HepG2 (cell line): ENCODE data around the gene ASTE1. TPM values are rescaled to one million over a fixed set of nuclear protein-coding genes. Genes with fewer than 3 reads are reported as not detected.

Source experiments
- ATF6 ChIP-seq: sonication (generic); formaldehyde crosslinking; conservative IDR thresholded peaks from 2 replicates; pipeline ENCODE4 v1.4.0; 2020; ENCODE audit warnings: missing genetic modification reagents
- GMEB1 ChIP-seq: sonication (generic); formaldehyde crosslinking; IDR thresholded peaks from 2 replicates; pipeline ENCODE4 v1.5.1; 2020; ENCODE audit warnings: missing genetic modification reagents, mild to moderate bottlenecking, borderline replicate concordance
- ISL2 ChIP-seq: sonication (generic); formaldehyde crosslinking; IDR thresholded peaks from 2 replicates; pipeline ENCODE4 v1.5.0; 2020; ENCODE audit warnings: missing genetic modification reagents
- KAT8 ChIP-seq: IDR thresholded peaks from 2 replicates; pipeline ENCODE4 v1.6.1; 2016; ENCODE audit warnings: missing genetic modification reagents, missing compliant biosample characterization
- MAX ChIP-seq: IDR thresholded peaks from 2 replicates; pipeline ENCODE4 v1.6.1; 2012; ENCODE audit warnings: inconsistent platforms
- MTA1 ChIP-seq: sonication (generic); formaldehyde crosslinking; IDR thresholded peaks from 2 replicates; pipeline ENCODE4 v1.4.0; 2020; ENCODE audit warnings: missing genetic modification reagents, mild to moderate bottlenecking, borderline replicate concordance
- MYC ChIP-seq: sonication (generic); formaldehyde crosslinking; IDR thresholded peaks from 2 replicates; pipeline ENCODE4 v1.9.0; 2021; ENCODE audit warnings: missing genetic modification reagents, borderline replicate concordance
- NFIB ChIP-seq: sonication (generic); formaldehyde crosslinking; IDR thresholded peaks from 2 replicates; pipeline ENCODE4 v1.9.0; 2021; ENCODE audit warnings: missing genetic modification reagents, mild to moderate bottlenecking, borderline replicate concordance
- NPAS2 ChIP-seq: sonication (generic); formaldehyde crosslinking; IDR thresholded peaks from 2 replicates; pipeline ENCODE4 v1.8.0; 2022; ENCODE audit warnings: mild to moderate bottlenecking, missing genetic modification reagents, borderline replicate concordance
- PBX3 ChIP-seq: sonication (generic); formaldehyde crosslinking; IDR thresholded peaks from 2 replicates; pipeline ENCODE4 v1.8.1; 2023; ENCODE audit warnings: missing genetic modification reagents, inconsistent platforms, borderline replicate concordance
- RARG ChIP-seq: sonication (generic); formaldehyde crosslinking; IDR thresholded peaks from 2 replicates; pipeline ENCODE4 v1.4.0; 2020; ENCODE audit warnings: low read depth, mild to moderate bottlenecking, missing genetic modification reagents
- SAP130 ChIP-seq: IDR thresholded peaks from 2 replicates; pipeline ENCODE4 v1.6.1; 2016; ENCODE audit warnings: low read depth
- SNRNP70 ChIP-seq: fragments of 200-400 bp; formaldehyde crosslinking; IDR thresholded peaks from 2 replicates; pipeline ENCODE4 v1.6.1; 2017; ENCODE audit warnings: mild to moderate bottlenecking, low read depth, low read length, moderate library complexity
- XRCC5 ChIP-seq: fragments of 200-400 bp; formaldehyde crosslinking; optimal IDR thresholded peaks from 2 replicates; pipeline ENCODE3; 2017; ENCODE audit warnings: mild to moderate bottlenecking, low read length
- ZC3H4 ChIP-seq: sonication (generic); formaldehyde crosslinking; IDR thresholded peaks from 2 replicates; pipeline ENCODE4 v1.4.0; 2020; ENCODE audit warnings: missing genetic modification reagents, borderline replicate concordance
- ZMAT3 ChIP-seq: sonication (generic); formaldehyde crosslinking; conservative IDR thresholded peaks from 2 replicates; pipeline ENCODE4 v1.7.0; 2021; ENCODE audit warnings: missing genetic modification reagents
- ZNF264 ChIP-seq: sonication (generic); formaldehyde crosslinking; IDR thresholded peaks from 2 replicates; pipeline ENCODE4 v1.4.0; 2020; ENCODE audit warnings: missing genetic modification reagents
- ZNF34 ChIP-seq: sonication (generic); formaldehyde crosslinking; IDR thresholded peaks from 2 replicates; pipeline ENCODE4 v1.4.0; 2020; ENCODE audit warnings: mild to moderate bottlenecking, missing genetic modification reagents, borderline replicate concordance
- ZNF503 ChIP-seq: sonication (generic); formaldehyde crosslinking; IDR thresholded peaks from 2 replicates; pipeline ENCODE4 v1.4.0; 2020; ENCODE audit warnings: missing genetic modification reagents
- ZNF784 ChIP-seq: sonication (generic); formaldehyde crosslinking; IDR thresholded peaks from 2 replicates; pipeline ENCODE4 v1.5.1; 2020; ENCODE audit warnings: missing genetic modification reagents, mild to moderate bottlenecking, borderline replicate concordance
- polyA plus RNA-seq, 8 experiments: library from polyadenylated mRNA; depleted of rRNA in 3 of 8; stranded (reverse) in 7 of 8; unstranded in 1 of 8; fragments of >200 nt; fragmentation: Illumina TruSeq in 4 of 8; extraction: Trizol in 4 of 8; gene quantifications; 2 replicates each; pipeline versions ENCODE4 v1.2.1 to v1.2.3, GENCODE V29; 2011 to 2016; ENCODE audit warnings: low read depth in 4 of 8, missing spikeins in 1 of 8, mixed read lengths in 1 of 8; ENCODE audit not compliant: insufficient read depth in 1 of 8
- total RNA-seq, 5 experiments: library from RNA; depleted of rRNA; stranded (reverse); fragments of >200 nt; fragmentation: Illumina TruSeq; extraction: Trizol; gene quantifications; 2 replicates each; pipeline ENCODE4 v1.2.3, GENCODE V29; 2016; ENCODE audit warnings: low read depth in 1 of 5

The ASTE1 gene
- total and polyA plus RNA-seq, 2 of the 13 experiments (the other 11 are each of a cell fraction or from before 2014, with no cell fraction given), result 4.0 to 7.9 TPM

GRCh38 chr3:131026321-131027151 is at the start of gene ASTE1, which contains the start of gene NEK11 (continued):
- peak; percentile 69; the same call in 1 of the 2 replicates for TF ChIP-seq ZNF784 (CRISPR knock-in tag)
- 0 out of 2 replicates have a peak, but pooled peaks have one; percentile 49 for TF ChIP-seq ZMAT3
- 0 out of 2 replicates have a peak, but pooled peaks have one; percentile 34 for TF ChIP-seq ATF6
- peak; percentile 35; the same call in 1 of the 2 replicates for TF ChIP-seq ZNF264
- TF ChIP-seq MAX, result peak; percentile 78
- no peak for TF ChIP-seq ZNF503 (CRISPR knock-in tag)
- no peak for TF ChIP-seq RARG (CRISPR knock-in tag)
- TF ChIP-seq GMEB1 (CRISPR knock-in tag), result peak; percentile 71
- TF ChIP-seq NFIB (CRISPR knock-in tag), result no peak
- peak; percentile 80; the same call in 1 of the 2 replicates for TF ChIP-seq MYC (CRISPR knock-in tag)
- peak; percentile 82; the same call in 1 of the 2 replicates for TF ChIP-seq MTA1 (CRISPR knock-in tag)
- TF ChIP-seq ZC3H4 (CRISPR knock-in tag), result no peak
- TF ChIP-seq ZNF34, result 0 out of 2 replicates have a peak, but pooled peaks have one; percentile 88
- peak; percentile 94 for TF ChIP-seq SAP130 (CRISPR knock-in tag)
- TF ChIP-seq PBX3 (CRISPR knock-in tag), result no peak
- peak; percentile 48 for TF ChIP-seq XRCC5
- no peak for TF ChIP-seq NPAS2 (CRISPR knock-in tag)
- TF ChIP-seq SNRNP70, result no peak
- peak; percentile 94 for TF ChIP-seq KAT8 (CRISPR knock-in tag)
- TF ChIP-seq ISL2, result 0 out of 2 replicates have a peak, but pooled peaks have one; percentile 17
